GM19438 (cell line): ENCODE measurements around the gene PCAT7.

Experiments
- ATAC-seq: cut with Tn5 transposase; IDR thresholded peaks from one replicate; pipeline ENCODE4 v1.9.1; 2021; ENCODE audit warnings: low read depth; ENCODE audit not compliant: unreplicated experiment

Gene PCAT7

DNA sequence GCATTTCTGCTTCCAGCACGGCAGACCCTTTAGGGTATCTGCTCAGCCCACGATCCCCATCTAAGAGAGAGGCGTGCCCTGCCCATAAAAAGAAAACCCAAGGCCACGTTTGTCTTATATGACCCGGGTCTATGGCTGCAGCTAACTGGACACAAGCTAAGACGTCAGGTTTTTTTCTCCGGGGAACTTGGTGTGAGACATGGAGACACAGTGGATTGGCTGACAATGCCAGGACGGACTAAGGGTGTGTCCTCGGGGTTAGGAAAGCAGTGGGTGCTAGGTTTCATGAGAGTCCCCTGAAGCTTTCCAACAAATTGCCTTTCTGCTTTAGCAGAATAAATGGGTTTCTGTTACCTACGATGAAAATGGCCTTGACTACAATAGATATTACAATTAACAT is 45.8 kb downstream of the PCAT7 start:
- no peak for ATAC-seq

DNA sequence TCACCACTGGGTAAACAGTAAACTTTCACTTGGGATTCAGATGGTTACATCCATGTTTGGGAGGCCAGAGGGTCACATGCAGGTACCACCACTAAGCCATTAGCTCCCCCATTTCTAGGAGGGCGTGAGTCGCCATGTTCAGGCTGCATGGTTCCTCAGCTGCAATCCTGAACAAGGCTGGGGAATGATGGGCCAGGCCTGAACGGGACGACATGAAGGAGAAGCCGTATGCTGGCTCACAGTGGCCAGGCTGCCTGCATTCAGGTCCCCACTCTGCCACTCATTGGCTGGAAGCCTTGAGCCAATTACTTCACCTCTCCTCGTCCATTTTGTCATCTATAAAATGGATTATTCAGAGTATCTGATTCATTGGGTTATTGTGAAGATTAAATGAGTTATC is 47.8 kb downstream of the PCAT7 start:
- no peak for ATAC-seq

DNA sequence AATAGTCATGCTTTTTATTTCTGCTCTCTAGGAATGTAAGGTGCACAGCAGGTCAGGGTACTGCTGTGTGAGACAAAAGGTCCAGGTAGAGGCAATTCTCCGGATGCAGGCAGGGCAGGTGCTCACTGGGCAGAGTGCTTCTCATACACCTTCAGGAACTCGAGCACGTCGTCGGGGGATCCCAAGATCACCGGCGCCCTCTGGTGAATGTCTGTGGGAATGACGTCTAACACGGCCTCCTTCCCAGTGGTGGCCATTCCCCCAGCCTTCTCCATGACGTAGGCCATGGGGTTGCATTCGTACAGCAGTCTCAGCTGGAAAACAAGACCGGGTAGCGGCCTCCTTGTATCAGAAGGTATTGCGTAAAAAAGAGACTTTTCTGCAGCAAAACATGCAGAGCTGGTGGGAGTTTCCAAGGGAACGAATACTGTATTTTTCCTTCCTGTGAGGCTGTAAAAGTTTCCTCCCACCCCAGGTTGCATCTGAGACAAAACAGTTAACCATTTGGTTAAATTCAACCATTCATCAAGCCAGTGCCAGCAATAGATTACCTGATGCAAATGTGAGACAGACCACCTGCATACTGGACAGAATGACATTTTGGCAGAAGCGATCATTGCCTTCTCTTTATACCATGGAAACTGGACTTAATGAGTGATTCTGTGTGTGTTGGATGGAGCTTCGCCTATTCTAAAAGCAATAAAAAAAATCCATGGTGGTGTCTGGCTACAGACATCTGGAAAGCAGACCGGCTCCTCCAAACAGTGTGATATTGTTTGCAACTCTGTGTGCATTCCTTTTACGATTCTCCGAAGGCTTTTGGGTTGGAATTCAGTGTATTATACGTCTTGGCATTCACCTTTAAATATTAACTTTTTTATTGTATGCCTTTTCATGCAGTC is 48.6 kb downstream of the PCAT7 start:
- no peak for ATAC-seq

DNA sequence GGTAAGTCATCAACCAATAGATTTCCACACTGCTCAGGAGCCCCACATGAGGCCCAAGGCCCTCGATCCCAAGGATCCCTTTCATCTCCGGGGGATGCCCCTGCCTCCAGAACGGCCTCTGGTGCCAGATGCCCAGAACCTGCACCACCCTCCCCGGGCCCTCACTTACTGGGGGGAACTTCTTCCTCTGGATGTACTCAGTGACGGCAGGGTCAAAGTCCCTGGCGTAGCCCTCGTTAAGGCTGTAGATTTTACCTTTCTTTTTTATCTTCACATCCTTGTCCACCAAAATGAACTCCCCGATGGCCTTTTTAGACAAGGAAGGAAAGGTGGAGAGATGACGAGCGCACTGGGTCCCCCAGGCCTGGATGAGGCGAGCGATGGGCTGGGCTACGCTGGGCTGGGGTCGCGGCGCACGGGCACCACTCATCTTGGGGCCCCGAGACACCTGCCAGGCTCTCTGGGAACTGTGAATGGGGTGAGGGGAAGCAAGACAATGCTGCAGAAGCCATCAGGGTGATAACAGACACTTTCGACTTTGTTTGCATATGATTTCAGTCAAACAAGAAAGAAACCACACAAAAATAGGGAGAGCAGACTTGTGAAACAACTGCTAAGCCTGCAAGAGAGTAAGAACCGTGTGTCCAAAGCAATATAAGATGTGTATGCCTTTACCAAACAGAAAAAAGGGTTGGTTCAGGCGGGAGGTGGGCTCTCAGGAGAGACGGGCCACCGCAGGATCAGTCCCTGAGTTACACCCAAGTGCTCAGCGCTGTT is 52.0 kb downstream of the PCAT7 start:
- ATAC-seq, result no peak

DNA sequence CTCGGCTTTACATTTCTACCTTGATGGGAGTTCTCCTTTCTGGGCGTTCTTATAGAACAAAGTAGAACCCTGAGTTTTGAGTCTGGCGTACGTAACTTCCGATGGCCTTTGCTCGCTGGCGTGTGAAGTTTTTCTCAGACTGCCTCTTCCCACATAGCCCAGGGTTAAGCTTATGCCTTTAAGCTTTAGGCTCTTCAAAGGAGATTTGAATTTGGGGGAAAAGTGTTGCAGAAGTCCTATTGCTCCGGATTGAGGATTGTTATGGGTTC is 52.5 kb downstream of the PCAT7 start:
- ATAC-seq, result no peak

DNA sequence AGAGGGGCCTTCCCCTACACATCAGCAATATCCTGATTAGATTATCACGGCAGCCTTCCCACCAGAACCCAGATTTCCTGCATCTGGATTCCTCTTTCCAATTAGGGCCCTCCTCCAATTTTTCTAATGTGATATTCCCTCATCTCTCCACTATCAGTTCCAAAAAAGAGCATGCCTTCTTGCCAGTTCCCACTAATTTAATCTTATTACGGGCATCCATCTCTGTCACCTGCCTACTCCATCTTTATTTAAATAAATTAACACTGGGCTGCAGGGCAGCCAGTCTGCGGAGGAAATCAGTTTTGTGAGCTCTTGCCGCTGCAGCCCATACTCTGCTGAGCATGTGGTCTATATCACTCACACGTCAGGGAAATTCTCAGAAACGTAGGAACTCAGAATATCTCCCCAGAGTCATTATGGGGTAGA is 55.3 kb downstream of the PCAT7 start:
- ATAC-seq, result no peak

DNA sequence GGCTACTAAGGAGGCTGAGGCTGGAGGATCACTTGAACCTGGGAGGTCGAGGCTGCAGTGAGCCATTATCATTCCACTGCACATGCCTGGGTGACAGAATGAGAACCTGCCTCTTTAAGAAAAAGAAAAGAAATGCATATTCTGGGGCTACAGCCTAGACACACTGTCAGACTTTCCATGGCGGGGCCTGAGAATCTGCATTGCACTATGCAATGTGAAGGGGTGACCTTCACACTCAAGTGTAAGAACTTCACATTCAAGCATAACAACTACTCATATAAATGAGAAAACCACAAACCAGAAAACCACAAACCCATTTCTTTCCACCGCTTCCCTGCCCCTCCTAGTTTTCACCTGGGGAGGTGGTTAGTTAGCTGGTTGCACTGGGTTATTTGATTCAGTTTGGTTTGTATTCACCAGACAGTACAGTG is 56.8 kb downstream of the PCAT7 start:
- no peak for ATAC-seq

DNA sequence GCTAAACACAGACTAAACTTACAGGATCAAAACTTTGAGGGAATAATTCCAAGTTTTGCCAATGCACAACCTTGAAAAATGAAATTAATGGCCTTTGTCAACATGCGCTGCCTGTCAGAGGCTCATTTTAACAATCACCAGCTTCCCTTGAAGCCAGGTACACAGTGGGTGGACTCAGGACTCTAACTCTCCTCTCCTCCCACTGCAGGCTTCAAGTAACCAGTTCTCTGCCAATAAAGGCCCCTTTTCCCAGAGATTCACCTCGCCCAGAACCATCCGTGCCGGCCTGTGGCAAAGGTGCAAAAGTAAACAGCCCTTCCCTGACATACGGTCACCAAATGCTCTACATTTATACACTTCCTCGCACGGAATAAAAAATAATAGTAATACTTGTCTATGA is 57.2 kb downstream of the PCAT7 start:
- no peak for ATAC-seq

DNA sequence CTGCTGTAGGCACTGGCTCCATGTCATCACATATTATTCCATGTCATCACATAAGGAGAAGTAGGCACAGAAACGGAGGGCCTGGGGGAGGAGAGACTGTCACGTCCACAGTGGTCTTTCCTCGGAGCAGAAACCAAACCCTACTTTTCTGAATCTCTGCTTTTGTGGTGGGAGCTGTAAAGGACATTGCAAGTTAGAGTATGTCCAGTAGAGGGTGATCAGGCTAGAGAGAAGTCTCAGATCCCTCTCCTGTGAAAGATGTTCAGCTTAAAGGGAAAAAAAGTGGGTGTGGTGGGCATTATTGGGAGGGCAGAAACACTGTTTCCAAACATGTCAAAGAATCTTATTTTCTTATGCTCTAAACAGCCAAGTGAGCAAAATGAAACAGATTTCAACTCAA is 58.1 kb downstream of the PCAT7 start:
- no peak for ATAC-seq

DNA sequence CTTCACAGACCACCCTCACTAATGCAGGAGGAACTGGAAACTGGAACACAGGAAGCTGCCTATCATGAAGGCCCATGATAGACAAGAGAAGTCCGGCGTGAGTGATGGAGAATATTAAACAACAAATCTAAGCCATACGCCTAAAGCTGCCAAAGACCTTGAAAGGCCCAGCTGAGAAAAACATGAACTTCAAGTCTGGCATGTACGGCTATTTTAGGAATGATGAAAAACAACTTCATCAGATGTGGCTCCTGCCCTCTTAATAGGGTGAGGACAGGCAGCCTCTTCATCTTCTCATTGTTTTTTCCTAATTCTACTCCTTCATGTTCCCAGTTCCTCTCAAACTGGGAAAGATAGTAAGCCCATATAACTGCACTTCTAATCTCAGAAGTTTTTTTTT is 64.1 kb downstream of the PCAT7 start:
- ATAC-seq, result no peak
